Psoas muscle (tissue), 8 donors: Measurements from ENCODE around the gene MMEL1. TPM values are rescaled to one million over a fixed set of nuclear protein-coding genes. Genes with fewer than 3 reads are reported as not detected.

ENCODE experiments used
- ATAC-seq, 4 donors: fragments of 200-7000 bp; cut with Tn5 transposase; one replicate each; pipeline ENCODE4 v1.9.1; 2020; ENCODE audit warnings: moderate library complexity in 3 of 4, mild to moderate bottlenecking in 2 of 4
- DNase-seq, 2 donors: peaks; one replicate each; pipeline ENCODE4 v3.0.0-alpha.2; 2020
- H3K27ac ChIP-seq: fragments of 200-600 bp; one replicate; pipeline ENCODE4 v1.8.0; 2022
- H3K27me3 ChIP-seq, 3 donors: fragments of 200-600 bp in 1 of 3; one replicate each; pipeline versions ENCODE4 v1.6.1 to v1.8.0; 2013 to 2022; ENCODE audit warnings: low read length in 2 of 3, mild to moderate bottlenecking in 2 of 3, moderate library complexity in 1 of 3; ENCODE audit not compliant: insufficient read depth in 3 of 3
- H3K36me3 ChIP-seq, 2 donors: fragments of 200-600 bp in 1 of 2; one replicate each; pipeline versions ENCODE4 v1.6.1 to v1.8.0; 2013 to 2022; ENCODE audit warnings: low read depth in 1 of 2, mild to moderate bottlenecking in 1 of 2, moderate library complexity in 1 of 2; ENCODE audit not compliant: insufficient read depth in 1 of 2
- H3K4me1 ChIP-seq: fragments of 200-600 bp; one replicate; pipeline ENCODE4 v1.8.0; 2022
- H3K4me3 ChIP-seq: fragments of 200-600 bp; one replicate; pipeline ENCODE4 v1.8.0; 2022; ENCODE audit warnings: mild to moderate bottlenecking
- H3K9me3 ChIP-seq: fragments of 200-600 bp; one replicate; pipeline ENCODE4 v1.8.0; 2022
- WGBS, 3 donors: extraction: QIAGEN DNeasy Blood & Tissue Kit; methylation state at CpG; one replicate each; pipeline versions ENCODE4 v1.1.6 to v1.1.7; 2013; 5-methylcytosine and 5-hydroxymethylcytosine counted together
- intact Hi-C, 2 donors: fragments of 100-400 bp; cut with DNase I; formaldehyde crosslinking; loops; one replicate each; pipeline versions ENCODE4 v1.11.0 to v1.14.2; 2022
- polyA plus RNA-seq, 3 donors: library from polyadenylated mRNA; stranded (reverse); fragments of 200-250 nt; gene quantifications; one replicate each; pipeline ENCODE4 v1.2.3, GENCODE V29; 2013
- total RNA-seq, 4 donors: library from RNA; stranded (reverse); fragmentation: NEBNext Ultra II Directional in 2 of 4; extraction: Animal tissue kit (Norgen Biotek cat#: 25700) in 2 of 4; gene quantifications; one replicate each; pipeline versions ENCODE4 v1.2.1 to v1.2.4, GENCODE V29; 2021 to 2023
- TF ChIP-seq, protein P1 (sequence below): fragments of 200-600 bp; IDR thresholded peaks from one replicate; pipeline ENCODE4 v1.8.0; 2022; ENCODE audit warnings: antibody characterized with exemption
- donor health status: healthy with polysubstance abuse.
- donor health status: DM: no; HTN: no; CAD: no; lungs with moderate emphysema.
- donor health status: Bipolar disorder and iron deficiency.
- donor health status: healthy.
- donor health status: DM: yes; HTN: yes; CAD: no.
- donor health status: DM: no; HTN: no; CAD: no.
- donor health status: DM: no; HTN: no; CAD: no.
- donor health status: DM: yes; HTN: yes; CAD: no.

MMEL1 gene
- total and polyA plus RNA-seq, 7 donors: 0.08 to 0.89 (median 0.21) TPM; not detected in 2

- Histone ChIP-seq H3K4me3 (no peak overlapping the region), H3K27me3 (peaks cover 0 to 30% (median 4%) of the 10 kb centered on the region in 3 donors), H3K27ac (no peak overlapping the region), H3K36me3 (no peaks in the 10 kb centered on the region), H3K9me3 (peaks cover 3% of the 10 kb centered on the region), H3K4me1 (no peaks in the 10 kb centered on the region)
- intact Hi-C loops: no loop called here
- no peak for ATAC-seq
- 42 to 46% (median 42%) methylated on average over 21 of the region's 21 CpGs for WGBS, 3 donors
- TF ChIP-seq, protein P1, sequence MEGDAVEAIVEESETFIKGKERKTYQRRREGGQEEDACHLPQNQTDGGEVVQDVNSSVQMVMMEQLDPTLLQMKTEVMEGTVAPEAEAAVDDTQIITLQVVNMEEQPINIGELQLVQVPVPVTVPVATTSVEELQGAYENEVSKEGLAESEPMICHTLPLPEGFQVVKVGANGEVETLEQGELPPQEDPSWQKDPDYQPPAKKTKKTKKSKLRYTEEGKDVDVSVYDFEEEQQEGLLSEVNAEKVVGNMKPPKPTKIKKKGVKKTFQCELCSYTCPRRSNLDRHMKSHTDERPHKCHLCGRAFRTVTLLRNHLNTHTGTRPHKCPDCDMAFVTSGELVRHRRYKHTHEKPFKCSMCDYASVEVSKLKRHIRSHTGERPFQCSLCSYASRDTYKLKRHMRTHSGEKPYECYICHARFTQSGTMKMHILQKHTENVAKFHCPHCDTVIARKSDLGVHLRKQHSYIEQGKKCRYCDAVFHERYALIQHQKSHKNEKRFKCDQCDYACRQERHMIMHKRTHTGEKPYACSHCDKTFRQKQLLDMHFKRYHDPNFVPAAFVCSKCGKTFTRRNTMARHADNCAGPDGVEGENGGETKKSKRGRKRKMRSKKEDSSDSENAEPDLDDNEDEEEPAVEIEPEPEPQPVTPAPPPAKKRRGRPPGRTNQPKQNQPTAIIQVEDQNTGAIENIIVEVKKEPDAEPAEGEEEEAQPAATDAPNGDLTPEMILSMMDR: no peak
- peak; percentile 6 to 42 for DNase-seq
Measured at GRCh38 chr1:2610036-2610959, 22.5 kb downstream of the MMEL1 start.

DNA sequence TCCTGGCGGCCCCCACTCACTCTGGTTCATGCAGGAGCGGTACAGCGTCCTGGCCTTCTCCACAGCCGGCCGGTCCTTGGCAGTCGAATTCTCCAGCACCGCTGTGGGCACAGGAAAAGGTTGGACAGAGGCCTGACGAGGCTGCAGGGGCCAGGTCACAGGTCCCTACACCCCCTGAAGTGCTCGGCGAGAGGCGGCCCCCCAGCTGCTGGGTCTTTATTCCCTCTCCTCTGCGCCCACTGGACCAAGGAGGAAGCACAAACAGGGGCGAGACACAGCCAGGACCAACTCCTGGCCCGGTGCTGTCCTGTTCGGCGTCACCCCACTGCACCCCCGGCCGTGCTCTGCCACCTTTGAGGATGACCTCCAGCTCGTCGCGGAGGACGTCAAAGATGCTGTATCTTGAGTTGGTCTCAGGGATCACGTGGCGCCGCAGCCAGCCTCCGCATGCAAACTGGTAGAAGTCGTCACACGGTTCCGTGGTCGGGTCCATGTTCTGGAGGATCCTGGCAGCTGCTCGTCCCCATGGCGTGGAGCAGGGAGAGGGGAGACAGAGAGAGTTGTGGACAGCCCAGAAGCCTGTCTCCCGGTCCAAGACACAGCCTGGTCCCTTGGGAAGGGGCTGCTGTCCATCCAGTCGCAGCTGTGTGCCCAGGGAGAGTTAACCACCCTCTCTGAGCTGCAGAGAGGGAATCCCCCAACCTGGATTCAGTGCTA lies 23.3 kb downstream of the MMEL1 start:
- H3K27ac ChIP-seq: no peak overlapping the region
- 81 to 84% (median 81%) methylated on average over 34 of the region's 34 CpGs for WGBS, 3 donors
- intact Hi-C loops: no loop called here
- TF ChIP-seq, protein P1: no peak
- peaks cover 0 to 30% (median 4%) of the 10 kb centered on the region in 3 donors for H3K27me3 ChIP-seq
- peaks cover 2% of the 10 kb centered on the region for H3K9me3 ChIP-seq
- H3K36me3 ChIP-seq: no peaks in the 10 kb centered on the region
- H3K4me1 ChIP-seq: no peaks in the 10 kb centered on the region
- DNase-seq (peak in 1 of 2 donors; percentile 9), ATAC-seq (no peak)
- H3K4me3 ChIP-seq: no peak overlapping the region

DNA sequence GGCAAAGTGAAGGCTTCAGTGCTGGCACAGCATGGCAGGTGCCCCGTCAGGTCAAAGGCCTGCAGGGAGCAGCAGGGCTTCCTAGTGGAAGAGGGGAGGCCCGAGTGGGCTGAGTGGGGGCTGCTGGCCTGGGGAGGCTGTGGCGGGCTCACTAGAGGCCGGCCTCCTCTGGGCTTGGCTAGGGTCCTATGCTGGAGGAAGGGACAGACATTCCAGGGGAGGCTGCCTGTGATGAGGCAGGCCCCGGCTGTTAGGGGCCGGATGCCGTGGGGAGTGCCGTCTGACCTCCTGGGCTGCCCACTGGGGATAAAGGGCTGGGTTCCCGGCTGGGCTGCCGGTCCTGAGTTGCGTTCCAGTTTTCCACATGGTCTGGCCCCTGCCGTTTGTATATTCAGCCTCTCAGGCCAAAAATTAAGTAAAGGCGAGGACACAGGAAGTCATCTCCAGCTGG lies 25.1 kb downstream of the MMEL1 start:
- intact Hi-C loops: no loop called here
- DNase-seq (peak in 1 of 2 donors; percentile 60), ATAC-seq (no peak)
- no peak overlapping the region for H3K4me3 ChIP-seq
- TF ChIP-seq, protein P1: no peak
- H3K9me3 ChIP-seq: no peaks in the 10 kb centered on the region
- no peaks in the 10 kb centered on the region for H3K36me3 ChIP-seq
- no peak overlapping the region for H3K27ac ChIP-seq
- 36 to 48% (median 37%) methylated on average over 12 to 13 of the region's 13 CpGs for WGBS, 3 donors
- H3K27me3 ChIP-seq: peaks cover 0 to 36% (median 7%) of the 10 kb centered on the region in 3 donors
- no peaks in the 10 kb centered on the region for H3K4me1 ChIP-seq

DNA sequence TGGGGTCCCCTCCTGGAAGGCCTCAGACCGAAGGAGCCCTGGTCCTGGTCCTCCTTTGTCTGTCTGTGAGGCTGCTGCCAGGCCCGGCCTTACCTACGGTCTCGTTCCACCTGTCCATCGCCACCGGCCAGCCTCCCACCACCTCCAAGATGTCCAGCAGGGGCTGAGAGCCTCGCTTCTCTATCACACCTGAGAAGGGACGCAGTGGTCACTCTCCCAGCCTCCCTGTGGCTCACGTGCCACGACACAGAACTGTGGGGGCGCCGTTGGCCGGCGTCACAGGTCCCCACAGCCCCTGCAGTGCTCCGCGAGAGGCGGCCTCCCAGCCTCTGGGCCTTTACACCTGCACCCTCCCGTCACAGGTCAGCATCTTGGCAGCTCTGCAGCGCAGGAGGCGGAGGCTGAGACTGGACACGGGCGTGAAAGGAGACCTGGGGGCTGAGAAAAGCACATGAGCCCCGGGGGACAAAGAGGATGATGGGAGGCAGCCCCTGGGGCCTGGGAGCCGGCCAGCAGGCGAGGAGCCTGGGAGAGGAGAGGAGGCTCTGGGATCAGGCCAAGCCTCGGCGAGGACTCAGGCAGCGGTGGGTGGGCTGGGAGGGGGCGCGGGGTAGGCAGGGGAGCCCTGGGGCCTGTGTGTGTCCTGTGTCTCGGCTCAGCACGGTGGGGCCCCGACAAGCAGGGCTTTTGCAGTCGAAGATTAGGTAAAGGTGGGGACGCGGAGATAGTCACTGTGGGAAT lies 25.8 kb downstream of the MMEL1 start:
- no peaks in the 10 kb centered on the region for H3K36me3 ChIP-seq
- no peaks in the 10 kb centered on the region for H3K4me1 ChIP-seq
- no peak overlapping the region for H3K4me3 ChIP-seq
- no peak overlapping the region for H3K27ac ChIP-seq
- WGBS, 3 donors: 68 to 75% (median 73%) methylated on average over 31 to 36 of the region's 36 CpGs
- no peaks in the 10 kb centered on the region for H3K9me3 ChIP-seq
- no peak for ATAC-seq
- DNase-seq: peak in 1 of 2 donors; percentile 37
- H3K27me3 ChIP-seq: peaks cover 0 to 42% (median 8%) of the 10 kb centered on the region in 3 donors
- TF ChIP-seq, protein P1: no peak
- intact Hi-C loops: no loop called here
